ENCODE measurements around the gene BANP.

DNA sequence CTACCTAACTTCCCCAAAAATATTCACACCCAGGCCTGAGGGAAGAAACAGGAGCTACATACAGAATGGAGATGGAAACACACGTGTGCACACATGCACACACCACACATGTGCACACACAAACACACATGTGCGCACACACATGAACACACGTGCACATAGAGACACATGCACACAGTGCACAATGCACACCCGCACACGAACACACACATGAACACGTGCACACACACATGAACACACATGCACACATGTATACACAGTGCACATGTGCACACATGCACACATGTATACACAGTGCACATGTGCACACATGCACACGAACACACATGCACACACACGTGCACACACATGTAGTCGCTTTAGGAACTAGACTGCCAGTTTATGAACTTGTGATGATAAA, 33.7 kb upstream of the BANP start:
- TF ChIP-seq CTCF (IDR thresholded peaks at IDR 0.05) (no peak), EZH2phosphoT487 (IDR thresholded peaks at IDR 0.05) (no peak), EZH2 (IDR thresholded peaks at IDR 0.05) (no peak)

All from neural progenitor cell (in vitro differentiated cells).